Right hindlimb (tissue), 1 donor: ENCODE results near the gene KIAA1958.
"Not testable (repeated sequence)": the region's sequence is repeated elsewhere in the genome, so short reads cannot be mapped to it uniquely, and the experiment has no call there.

Experiments used
- DNase-seq: peaks from one replicate; pipeline ENCODE4 v3.0.0-alpha.2; 2018

The KIAA1958 gene

DNA sequence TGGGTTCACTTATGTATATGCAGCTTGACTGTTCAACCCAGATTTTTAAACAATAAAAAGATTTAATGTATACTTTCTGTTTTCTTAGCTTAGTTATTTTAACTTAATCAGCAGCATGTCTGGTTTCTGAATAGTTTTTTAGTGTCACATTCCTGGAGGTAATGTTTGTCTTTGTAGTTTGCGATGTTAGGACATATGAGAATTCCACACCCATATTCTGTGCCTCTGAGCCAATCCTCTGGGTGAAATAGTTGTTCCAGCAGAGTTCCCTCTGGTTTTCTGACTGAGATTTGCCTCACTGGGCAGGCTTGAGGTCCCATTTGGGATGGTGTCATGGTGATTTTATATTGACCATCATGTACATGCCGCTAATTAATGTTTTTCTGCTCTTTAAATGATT is 182.7 kb downstream of the KIAA1958 start:
- no peak for DNase-seq

DNA sequence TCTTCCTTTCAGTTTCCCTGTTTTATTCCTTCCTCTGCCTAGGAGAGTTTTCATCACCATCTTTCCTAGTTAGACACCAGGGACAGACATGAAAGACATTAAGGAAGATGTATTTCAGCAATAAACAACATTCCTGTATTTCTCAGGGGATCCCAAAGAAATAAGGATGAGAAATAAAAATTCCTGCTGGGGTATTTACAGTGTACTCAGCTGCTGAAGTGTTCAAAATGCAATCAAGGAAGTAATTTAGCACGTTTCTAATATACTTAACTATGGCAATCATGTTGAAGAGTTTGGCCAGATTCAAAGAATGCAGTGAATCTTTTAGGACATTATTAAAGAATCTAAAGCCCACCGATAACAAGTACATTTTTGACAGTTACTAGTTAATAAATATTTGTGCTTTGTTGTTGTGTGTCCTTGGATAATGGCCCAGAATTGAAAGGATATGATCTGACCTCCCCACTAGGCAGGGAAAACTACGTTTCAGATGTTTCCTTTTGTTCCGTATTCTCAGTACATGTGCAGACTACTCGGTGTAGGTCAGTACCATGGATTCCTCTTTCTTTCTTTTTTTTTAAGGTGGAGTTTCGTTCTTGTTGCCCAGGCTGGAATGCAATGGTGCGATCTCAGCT is 184.5 kb downstream of the KIAA1958 start:
- no peak for DNase-seq

DNA sequence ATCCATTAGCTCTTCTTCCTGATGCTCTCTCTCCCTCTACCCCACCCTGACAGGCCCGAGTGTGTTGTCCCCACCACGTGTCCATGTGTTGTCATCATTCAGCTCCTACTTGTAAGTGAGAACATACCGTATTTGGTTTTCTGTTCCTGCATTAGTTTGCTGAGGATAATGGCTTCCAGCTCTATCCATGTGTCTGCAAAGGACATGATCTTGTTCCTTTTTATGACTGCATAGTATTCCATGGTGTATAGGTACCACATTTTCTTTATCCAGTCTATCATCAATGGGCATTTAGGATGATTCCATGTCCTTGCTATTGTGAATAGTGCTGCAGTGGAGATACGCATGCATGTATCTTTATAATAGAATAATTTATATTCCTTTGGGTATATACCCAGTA is 186.6 kb downstream of the KIAA1958 start:
- DNase-seq, result not testable (repeated sequence)

DNA sequence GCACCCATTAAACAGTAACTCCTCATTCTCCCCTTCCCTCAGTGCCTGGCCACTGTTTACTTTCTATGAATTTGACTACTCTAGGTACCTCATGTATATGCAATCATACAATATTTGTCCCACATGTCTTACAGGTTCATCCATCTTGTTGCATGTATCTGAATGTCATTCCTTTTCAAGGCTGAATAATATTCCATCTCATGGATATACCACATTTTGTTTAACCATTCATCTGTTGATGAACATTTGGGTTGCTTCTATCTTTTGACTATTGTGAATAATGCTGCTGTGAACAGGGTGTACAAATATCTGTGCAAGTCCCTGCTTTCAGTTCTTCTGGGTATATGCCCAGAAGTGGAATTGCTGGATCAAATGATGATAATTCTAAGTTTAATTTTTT is 190.4 kb downstream of the KIAA1958 start:
- DNase-seq, result no peak

DNA sequence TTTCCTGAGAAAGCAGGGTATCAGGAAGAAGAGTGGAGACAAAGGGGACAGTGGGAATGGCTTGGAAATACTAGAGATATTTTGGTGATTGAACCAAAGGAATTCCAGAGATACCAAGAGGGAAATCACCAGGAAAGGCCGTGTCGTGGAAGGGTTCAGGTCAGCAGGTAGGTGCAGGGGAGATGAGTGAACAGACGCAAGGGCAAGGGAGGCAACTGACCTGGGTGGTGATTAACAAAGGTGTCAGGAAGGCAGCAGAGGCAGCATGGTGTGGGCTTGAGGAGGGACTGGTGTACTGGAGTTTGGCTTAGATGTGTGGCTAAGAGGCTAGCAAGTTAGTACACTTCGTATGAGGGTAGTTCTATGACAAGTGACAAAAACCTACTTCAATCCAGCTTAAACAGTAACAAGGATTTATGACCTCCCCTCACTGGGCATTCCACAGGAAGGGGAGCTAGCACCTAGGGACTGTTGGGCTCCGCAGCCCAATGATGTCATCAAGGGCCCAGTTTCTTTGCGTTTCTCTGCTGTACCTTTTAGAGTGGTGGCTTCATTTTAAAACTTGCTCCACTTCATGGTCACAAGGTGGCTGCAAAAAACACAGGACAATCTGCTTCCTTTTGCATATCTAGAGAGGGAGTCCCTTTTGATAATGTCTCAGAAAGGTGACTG is 194.2 kb downstream of the KIAA1958 start:
- no peak for DNase-seq

DNA sequence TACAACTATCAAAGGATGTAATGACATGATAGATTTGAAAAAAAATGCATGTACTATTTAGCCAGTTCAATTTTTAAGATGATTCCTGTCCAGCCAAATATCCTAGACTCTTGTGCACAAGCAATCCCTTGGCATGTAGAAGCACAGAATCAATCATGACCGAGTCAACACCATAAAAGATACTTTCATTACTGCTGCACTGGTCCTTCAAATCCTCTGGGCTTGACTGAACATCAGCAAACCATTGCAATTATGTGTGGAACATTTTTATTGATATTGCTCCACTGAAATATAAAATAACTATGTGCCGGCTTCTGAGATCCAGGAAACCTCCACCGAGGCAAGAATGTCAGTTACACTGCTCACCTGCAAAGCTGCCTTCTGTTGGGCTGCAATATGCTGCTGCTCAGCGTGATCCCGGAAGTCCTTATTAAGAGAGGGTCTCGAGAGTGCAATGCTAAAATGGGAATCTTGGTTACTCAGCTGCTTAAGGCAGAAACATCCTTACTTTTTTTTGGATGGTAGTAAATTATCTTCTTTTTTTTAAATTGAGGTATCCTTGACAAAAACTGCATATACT is 202.6 kb downstream of the KIAA1958 start:
- DNase-seq, result no peak

DNA sequence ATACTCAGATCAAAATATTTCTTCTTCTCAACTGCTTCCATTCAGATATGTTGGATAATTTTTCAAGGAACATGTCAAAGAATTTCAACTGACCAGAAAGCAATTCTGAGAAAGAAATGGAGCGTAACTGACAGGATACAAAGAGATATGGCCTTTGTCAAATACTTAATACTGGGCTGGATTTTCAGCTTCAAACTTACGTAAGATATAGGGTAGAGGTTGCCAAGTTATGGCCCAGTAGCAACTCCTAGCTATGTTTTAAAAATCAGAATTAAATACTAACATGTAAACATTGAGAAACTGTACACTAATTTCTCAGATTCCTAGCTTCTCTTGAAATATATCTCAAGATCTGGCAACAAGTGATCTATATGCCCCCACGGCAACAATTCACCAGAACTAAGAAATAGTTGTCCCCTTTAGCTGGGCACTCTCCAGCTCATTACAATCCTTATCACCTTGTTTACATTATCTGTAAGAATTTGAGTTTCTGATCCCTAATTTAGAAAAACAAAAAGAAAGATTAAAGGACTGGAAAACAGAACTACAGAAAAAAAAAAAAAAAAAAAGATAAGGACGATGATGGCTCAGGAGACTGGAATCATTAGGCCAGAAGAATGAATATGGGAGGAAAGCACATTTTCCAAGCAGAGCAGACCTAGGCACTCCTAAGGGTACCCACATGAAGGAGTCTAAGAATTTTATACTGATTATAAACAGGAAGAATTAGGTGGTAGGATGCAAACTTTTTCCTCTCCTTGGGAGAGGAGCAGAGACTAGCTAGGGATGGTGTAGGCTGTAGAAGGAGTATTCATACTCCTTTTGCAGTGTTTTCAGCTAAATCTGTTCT is 208.3 kb downstream of the KIAA1958 start:
- DNase-seq, result no peak

DNA sequence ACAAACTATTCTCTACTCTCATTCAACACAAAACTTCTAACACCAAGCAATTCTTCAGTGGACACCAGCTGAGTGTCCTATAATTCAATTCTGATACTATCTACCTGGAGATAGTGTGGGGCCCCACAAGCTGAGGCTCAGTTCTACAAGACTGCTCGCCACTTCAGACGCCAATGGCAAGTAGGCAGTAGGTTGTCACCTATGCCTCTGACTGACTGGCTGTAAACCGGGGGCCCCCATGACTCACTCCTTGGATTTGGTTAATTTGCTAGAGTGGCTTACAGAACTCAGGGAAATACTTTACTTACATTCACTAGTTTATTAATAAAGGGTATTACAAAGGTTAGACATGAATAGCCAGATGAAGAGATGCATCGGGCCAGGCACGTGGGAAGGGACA is 209.8 kb downstream of the KIAA1958 start:
- no peak for DNase-seq

DNA sequence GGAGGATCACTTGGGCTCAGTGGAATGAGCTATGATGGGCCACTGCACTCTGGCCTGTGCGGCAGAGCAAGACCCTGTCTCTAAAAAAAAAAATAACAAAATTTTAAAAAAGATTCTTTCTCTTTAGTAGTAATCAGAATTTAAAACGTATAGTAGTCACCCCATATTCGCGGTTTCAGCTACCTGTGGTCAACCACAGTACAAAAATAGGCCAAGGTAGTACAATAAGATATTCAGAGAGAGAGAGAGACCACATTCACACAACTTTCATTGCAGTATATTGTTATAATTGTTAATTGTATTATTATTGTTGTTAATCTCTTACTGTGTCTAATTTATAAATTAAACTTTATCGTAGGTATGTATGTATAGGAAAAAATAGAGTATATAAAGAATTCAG is 212.6 kb downstream of the KIAA1958 start:
- DNase-seq, result no peak

DNA sequence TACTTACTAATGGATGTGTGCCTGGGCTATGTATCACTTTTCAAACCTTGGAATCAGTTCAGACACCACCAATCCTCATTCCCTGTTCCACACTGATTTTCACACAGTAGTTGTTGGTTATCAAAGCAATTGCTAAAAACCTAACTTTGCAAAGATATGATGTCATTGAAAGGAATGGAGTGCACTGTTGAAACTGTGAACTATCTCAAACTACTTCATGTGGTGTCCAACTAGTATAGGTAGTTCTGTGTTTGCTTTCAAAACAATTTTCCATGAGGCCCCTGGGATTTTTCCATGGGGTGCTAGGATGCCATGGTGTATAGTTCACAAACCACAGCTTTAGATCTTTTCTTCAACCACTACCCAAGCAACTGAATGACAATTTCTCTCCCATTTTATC is 213.5 kb downstream of the KIAA1958 start:
- DNase-seq, result no peak

DNA sequence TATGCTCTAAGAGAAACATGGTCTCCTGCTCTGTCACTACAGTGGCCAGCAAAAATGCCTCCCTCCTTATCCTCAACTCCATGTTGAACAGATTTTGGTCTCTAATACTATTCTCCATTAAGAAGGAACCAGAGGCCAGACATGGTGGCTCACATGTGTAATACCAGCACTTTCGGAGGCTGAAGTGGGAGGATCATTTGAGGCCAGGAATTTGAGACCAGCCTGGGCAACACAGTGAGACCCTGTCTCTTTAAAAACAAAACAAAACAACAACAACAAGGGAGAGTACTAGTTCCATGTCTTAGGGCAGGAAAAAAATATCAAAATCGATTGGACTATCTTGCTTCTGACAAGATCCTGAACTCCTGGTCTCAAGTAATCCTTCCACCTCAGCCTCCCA is 216.7 kb downstream of the KIAA1958 start:
- DNase-seq, result no peak

DNA sequence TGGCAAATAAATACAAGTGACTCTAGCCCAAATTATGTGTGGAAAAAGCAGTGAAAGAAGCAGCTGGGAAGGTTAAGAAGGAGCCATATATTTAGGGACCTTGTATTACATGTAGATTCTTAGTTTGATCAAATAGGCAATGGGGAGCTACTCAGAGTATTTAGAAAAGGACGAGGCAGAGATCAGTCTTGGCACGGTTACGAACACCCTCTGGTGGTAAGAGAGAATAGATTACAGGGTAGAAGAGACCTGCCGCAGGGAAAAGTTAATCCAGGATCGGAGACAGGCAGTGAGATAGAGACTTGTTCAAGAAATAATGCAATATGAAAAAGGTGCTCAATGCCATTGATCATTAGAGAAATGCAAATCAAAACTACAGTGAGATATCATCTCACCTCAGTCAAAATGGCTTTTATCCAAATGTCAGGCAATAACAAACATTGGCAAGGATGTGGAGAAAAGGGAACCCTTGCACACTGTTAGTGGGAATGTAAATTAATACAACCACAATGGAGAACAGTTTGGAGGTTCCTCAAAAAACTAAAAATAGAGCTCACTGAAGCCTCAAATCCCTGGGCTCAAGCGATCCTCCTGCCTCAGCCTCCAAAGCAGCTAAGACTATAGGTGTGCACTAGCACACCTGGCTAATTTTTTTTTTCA is 219.3 kb downstream of the KIAA1958 start:
- DNase-seq, result peak; percentile 24

DNA sequence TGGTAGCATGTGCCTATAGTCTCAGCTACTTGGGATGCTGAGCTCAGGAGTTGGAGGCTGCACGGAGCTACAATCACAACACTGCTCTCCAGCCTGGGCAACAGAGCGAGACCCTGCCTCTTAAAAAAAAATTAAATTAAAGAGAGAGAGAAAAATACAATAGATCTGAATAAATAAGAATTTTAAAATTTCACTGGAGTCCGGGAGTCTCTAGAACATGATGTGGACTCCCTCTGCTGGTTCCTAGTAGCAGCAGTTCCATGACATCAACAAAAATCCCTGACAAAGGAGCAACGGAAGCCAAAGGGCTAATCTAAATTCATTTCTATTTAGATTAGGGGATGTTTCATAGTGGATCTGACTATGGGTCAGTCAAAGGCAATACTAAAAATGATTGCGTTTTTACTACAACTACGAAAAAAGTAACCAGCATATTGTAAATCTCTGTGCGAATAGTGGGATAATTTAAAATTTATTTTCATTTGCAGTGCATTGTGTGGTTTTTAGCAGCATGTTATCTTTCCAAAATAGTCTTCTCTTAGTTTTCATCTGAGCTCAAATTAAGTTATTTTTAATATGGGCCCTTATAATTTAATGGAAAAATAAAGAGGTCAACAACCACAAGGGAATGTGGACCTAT is 224.5 kb downstream of the KIAA1958 start:
- no peak for DNase-seq

DNA sequence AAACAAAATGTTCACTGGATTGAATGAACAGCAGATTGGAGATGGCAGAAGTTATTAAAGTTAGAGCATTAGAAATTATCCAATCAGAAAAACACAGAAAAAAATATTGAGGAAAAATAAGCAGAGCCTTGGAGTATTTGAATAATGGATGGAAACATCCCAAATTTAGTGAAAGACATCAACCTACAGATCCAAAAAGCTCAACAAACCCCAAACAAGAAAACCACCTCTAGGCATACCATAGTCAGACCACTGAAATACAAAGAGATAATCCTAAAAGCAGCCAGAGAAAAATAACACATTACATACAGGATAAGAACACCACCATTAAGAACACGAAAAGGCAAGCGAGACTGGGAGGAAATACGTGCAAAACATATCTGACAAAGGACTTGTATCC is 226.1 kb downstream of the KIAA1958 start:
- no peak for DNase-seq

DNA sequence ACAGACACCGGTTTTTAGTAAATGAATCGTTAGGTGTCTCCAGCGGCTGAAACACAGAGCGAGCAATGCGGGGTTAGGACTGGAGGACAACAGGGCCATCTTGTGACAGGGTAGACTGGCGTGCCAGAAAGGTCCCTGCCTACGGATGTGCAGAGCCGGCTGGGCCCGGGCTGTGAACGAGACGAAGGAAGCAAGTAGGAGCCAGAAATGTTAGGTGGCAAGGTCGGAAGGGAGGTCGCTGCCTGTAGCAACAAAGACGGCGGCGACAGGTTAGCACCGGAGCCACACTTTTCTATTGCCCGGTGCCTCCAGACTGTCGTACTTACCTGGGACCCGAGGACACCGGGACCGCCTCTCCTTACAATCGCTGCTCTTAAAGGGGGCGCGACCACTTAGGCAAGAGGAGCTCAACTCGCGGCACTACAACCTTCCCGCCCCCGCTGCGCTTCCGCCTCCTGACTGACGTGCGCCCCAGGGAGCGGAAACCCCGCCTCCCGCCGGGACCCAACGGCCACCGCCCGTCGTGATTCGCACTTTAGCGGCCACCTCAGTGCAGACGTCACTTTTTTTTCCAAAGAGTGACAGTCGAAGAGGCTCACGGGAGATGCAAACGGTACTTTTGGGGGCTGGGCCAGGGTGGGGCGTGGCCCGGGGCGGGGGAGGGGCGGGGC is 231.2 kb downstream of the KIAA1958 start, which contains the start of gene INIP:
Gene INIP, minus strand, starts transcription at position 457 of the 671 bp plus-strand sequence. CDS start 1,632 bp downstream, outside the sequence.
- DNase-seq, result peak; percentile 97
